Keratinocyte (primary cell): ENCODE data around the gene MAP3K8.

Source experiments
- EZH2 ChIP-seq: IDR thresholded peaks from one replicate; pipeline ENCODE4 v1.6.1; 2012; ENCODE audit warnings: inconsistent platforms, mild to moderate bottlenecking, low read length, moderate library complexity
- TF ChIP-seq, protein P1 (sequence below), 3 experiments: IDR thresholded peaks in 1 of 3; conservative IDR thresholded peaks in 1 of 3; optimal IDR thresholded peaks in 1 of 3; 2 replicates in 2 of 3; 3 replicates in 1 of 3; pipeline versions ENCODE3 to v1.5.1; 2011; ENCODE audit warnings: low read length in 3 of 3, mild to moderate bottlenecking in 3 of 3, moderate library complexity in 2 of 3, control low read depth in 1 of 3, inconsistent platforms in 1 of 3; ENCODE audit not compliant: insufficient read depth in 2 of 3; ENCODE audit errors: extremely low read depth in 1 of 3

DNA sequence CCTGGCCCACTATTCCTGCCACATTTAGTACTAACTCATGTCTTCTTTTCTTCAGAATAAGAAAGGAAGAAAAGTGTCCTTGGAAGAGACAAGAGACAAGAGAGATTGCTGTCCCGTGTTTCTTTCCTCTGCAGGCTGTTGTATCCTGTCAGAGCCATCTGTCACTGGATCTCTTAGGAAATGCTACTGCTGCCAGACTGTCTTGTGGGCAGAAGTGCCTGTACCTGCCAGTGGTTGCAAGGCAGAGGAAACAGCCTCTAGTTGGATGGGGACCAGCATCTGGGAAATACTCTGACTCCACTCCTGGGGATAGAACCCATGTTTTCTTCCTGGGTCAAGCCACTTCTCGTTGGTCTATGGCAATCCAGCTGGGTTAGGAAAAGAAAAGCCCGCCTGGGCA is 16.7 kb upstream of the MAP3K8 start:
- TF ChIP-seq, protein P1, sequence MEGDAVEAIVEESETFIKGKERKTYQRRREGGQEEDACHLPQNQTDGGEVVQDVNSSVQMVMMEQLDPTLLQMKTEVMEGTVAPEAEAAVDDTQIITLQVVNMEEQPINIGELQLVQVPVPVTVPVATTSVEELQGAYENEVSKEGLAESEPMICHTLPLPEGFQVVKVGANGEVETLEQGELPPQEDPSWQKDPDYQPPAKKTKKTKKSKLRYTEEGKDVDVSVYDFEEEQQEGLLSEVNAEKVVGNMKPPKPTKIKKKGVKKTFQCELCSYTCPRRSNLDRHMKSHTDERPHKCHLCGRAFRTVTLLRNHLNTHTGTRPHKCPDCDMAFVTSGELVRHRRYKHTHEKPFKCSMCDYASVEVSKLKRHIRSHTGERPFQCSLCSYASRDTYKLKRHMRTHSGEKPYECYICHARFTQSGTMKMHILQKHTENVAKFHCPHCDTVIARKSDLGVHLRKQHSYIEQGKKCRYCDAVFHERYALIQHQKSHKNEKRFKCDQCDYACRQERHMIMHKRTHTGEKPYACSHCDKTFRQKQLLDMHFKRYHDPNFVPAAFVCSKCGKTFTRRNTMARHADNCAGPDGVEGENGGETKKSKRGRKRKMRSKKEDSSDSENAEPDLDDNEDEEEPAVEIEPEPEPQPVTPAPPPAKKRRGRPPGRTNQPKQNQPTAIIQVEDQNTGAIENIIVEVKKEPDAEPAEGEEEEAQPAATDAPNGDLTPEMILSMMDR (optimal IDR thresholded peaks at IDR 0.05 in 1 of 3, IDR thresholded peaks at IDR 0.05 in 1 of 3, conservative IDR thresholded peaks at IDR 0.05 in 1 of 3; ENCODE audit: extremely low read depth in 1 of 3, insufficient read depth in 2 of 3, low read length in 3 of 3), result no peak
- no peak for TF ChIP-seq EZH2
